ENCODE measurements around the gene ARHGEF39. TPM values are rescaled to one million over a fixed set of nuclear protein-coding genes. Genes with fewer than 3 reads are reported as not detected.
A peak's percentile ranks its signal among the peaks of the same experiment; 100 is the strongest.

ARHGEF39 gene

DNA sequence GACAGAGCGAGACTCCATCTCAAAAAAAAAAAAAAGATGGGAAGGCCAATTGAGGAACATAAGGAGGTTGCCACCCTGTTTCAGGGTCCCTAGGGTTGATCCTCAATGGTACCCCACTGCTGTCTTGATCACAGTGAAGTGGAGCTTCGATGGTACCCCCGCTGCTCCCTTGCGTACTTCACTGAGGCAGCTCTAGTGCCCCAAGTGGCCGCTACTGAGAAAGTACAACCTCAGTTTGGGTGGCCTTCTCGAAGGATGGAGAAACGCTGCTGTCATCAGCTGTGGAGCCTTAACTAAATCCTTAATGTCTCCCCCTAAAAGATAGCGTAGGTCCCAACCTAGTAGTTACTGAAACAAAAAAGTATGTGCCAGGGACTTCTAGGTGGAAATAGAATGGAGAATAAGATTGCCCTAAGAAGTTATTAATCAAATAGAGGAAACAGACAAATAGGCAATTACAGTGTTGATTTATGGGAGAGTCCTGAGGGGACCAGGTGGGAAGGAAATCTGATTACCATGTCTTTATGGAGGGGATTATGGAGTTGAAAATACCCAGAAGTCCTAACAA lies 53.7 kb downstream of the ARHGEF39 start:
- Histone ChIP-seq H3K4me3 (replicated peaks; ENCODE audit: insufficient read depth, low read length) (no peak overlapping the region), H3K27me3 (ENCODE audit: insufficient read depth, poor library complexity, severe bottlenecking) (no peaks in the 10 kb centered on the region), H3K27ac (replicated peaks) (no peak overlapping the region)
- DNase-seq (ENCODE audit: low read depth in 1 of 2, low spot score in 1 of 2), result peak in 1 of 2 experiments; percentile 50
- no peak for TF ChIP-seq GABPA (IDR thresholded peaks at IDR 0.05; ENCODE audit: low read depth)
- TF ChIP-seq, protein P1, sequence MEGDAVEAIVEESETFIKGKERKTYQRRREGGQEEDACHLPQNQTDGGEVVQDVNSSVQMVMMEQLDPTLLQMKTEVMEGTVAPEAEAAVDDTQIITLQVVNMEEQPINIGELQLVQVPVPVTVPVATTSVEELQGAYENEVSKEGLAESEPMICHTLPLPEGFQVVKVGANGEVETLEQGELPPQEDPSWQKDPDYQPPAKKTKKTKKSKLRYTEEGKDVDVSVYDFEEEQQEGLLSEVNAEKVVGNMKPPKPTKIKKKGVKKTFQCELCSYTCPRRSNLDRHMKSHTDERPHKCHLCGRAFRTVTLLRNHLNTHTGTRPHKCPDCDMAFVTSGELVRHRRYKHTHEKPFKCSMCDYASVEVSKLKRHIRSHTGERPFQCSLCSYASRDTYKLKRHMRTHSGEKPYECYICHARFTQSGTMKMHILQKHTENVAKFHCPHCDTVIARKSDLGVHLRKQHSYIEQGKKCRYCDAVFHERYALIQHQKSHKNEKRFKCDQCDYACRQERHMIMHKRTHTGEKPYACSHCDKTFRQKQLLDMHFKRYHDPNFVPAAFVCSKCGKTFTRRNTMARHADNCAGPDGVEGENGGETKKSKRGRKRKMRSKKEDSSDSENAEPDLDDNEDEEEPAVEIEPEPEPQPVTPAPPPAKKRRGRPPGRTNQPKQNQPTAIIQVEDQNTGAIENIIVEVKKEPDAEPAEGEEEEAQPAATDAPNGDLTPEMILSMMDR (IDR thresholded peaks at IDR 0.05; ENCODE audit: insufficient read depth, low read length), result peak; percentile 38

DNA sequence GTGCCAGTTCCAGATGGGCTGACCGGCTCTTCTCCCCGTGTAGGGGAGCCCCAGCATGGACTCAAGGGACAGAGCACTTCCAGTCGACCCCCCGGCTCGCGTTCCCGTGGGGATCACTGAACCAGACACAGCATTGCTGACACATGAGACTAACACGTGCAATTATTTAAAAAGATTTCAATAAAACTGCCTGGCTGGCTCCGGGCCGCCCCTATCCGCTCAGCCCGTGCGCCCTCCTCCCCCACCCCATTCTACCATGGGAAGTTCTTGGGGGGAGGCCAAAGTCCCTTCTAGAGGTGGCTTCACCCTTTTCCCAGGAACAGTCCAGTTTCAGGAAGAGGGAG lies 55.2 kb downstream of the ARHGEF39 start:
- H3K4me3 ChIP-seq (replicated peaks; ENCODE audit: insufficient read depth, low read length), result no peak overlapping the region
- TF ChIP-seq SPI1 (IDR thresholded peaks at IDR 0.05; ENCODE audit: borderline replicate concordance, low read depth), result no peak
- TF ChIP-seq, protein P2, sequence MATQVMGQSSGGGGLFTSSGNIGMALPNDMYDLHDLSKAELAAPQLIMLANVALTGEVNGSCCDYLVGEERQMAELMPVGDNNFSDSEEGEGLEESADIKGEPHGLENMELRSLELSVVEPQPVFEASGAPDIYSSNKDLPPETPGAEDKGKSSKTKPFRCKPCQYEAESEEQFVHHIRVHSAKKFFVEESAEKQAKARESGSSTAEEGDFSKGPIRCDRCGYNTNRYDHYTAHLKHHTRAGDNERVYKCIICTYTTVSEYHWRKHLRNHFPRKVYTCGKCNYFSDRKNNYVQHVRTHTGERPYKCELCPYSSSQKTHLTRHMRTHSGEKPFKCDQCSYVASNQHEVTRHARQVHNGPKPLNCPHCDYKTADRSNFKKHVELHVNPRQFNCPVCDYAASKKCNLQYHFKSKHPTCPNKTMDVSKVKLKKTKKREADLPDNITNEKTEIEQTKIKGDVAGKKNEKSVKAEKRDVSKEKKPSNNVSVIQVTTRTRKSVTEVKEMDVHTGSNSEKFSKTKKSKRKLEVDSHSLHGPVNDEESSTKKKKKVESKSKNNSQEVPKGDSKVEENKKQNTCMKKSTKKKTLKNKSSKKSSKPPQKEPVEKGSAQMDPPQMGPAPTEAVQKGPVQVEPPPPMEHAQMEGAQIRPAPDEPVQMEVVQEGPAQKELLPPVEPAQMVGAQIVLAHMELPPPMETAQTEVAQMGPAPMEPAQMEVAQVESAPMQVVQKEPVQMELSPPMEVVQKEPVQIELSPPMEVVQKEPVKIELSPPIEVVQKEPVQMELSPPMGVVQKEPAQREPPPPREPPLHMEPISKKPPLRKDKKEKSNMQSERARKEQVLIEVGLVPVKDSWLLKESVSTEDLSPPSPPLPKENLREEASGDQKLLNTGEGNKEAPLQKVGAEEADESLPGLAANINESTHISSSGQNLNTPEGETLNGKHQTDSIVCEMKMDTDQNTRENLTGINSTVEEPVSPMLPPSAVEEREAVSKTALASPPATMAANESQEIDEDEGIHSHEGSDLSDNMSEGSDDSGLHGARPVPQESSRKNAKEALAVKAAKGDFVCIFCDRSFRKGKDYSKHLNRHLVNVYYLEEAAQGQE (IDR thresholded peaks at IDR 0.05; ENCODE audit: insufficient replicate concordance, low read depth), result no peak
- TF ChIP-seq POLR2AphosphoS5 (IDR thresholded peaks at IDR 0.05; ENCODE audit: low read depth), result no peak
- TF ChIP-seq, protein P1 (IDR thresholded peaks at IDR 0.05; ENCODE audit: insufficient read depth, low read length), result no peak
- no peak for TF ChIP-seq GABPA (IDR thresholded peaks at IDR 0.05; ENCODE audit: low read depth)
- no peaks in the 10 kb centered on the region for H3K27me3 ChIP-seq (ENCODE audit: insufficient read depth, poor library complexity, severe bottlenecking)
- no peak overlapping the region for H3K27ac ChIP-seq (replicated peaks)
- DNase-seq (ENCODE audit: low read depth in 1 of 2, low spot score in 1 of 2), result no peak

Small RNA genes lying within 50 kb of the gene (microRNA-seq; reads per million reads assigned to microRNA genes)
- gene MIR6852, result not detected
